NCI-H2107 treated with DMSO at 0.1 percent for 48 hours (cell line): Measurements from ENCODE around the gene MEIOC.
"Not testable (repeated sequence)": the region's sequence is repeated elsewhere in the genome, so short reads cannot be mapped to it uniquely, and the experiment has no call there.

Source experiments
- DNase-seq: peaks from one replicate; lab custom pipeline; 2025; ENCODE audit not compliant: unreplicated experiment; lab: John Stamatoyannopoulos, UW

MEIOC gene

GRCh38 chr17:44655983-44656710 lies at the start of gene MEIOC:
TSS of gene MEIOC (plus strand) at chr17:44656468. CDS start at chr17:44656614, 146 bp downstream.
- no peak for DNase-seq

GRCh38 chr17:44606658-44607057 lies 49.6 kb upstream of the MEIOC start:
- no peak for DNase-seq

- peak; percentile 7 for DNase-seq
Observed at GRCh38 chr17:44607836-44608690, 48.2 kb upstream of the MEIOC start.

- DNase-seq, result peak; percentile 9
Observed at GRCh38 chr17:44608727-44609435, 47.4 kb upstream of the MEIOC start.

GRCh38 chr17:44610331-44610730 lies 45.9 kb upstream of the MEIOC start:
- no peak for DNase-seq

GRCh38 chr17:44610871-44611270 lies 45.4 kb upstream of the MEIOC start:
- no peak for DNase-seq

GRCh38 chr17:44614862-44615261 lies 41.4 kb upstream of the MEIOC start:
- no peak for DNase-seq

GRCh38 chr17:44618652-44619051 lies 37.6 kb upstream of the MEIOC start:
- not testable (repeated sequence) for DNase-seq

GRCh38 chr17:44623070-44623725 lies 33.1 kb upstream of the MEIOC start:
- no peak for DNase-seq

- no peak for DNase-seq
Observed at GRCh38 chr17:44627513-44628242, 28.6 kb upstream of the MEIOC start.

GRCh38 chr17:44628243-44629188 lies 27.8 kb upstream of the MEIOC start:
- no peak for DNase-seq

- no peak for DNase-seq
Observed at GRCh38 chr17:44629314-44629713, 27.0 kb upstream of the MEIOC start.

- no peak for DNase-seq
Observed at GRCh38 chr17:44630703-44631102, 25.6 kb upstream of the MEIOC start.

GRCh38 chr17:44633998-44634397 lies 22.3 kb upstream of the MEIOC start:
- no peak for DNase-seq

GRCh38 chr17:44634401-44634800 lies 21.9 kb upstream of the MEIOC start:
- DNase-seq, result not testable (repeated sequence)

GRCh38 chr17:44636562-44636961 lies 19.7 kb upstream of the MEIOC start:
- DNase-seq, result peak; percentile 7

GRCh38 chr17:44637066-44637465 lies 19.2 kb upstream of the MEIOC start:
- no peak for DNase-seq

- no peak for DNase-seq
Observed at GRCh38 chr17:44642834-44643233, 13.4 kb upstream of the MEIOC start.

- DNase-seq, result no peak
Observed at GRCh38 chr17:44645341-44645740, 10.9 kb upstream of the MEIOC start.
